ENCODE results near the gene THAP5.

The THAP5 gene, protein sequence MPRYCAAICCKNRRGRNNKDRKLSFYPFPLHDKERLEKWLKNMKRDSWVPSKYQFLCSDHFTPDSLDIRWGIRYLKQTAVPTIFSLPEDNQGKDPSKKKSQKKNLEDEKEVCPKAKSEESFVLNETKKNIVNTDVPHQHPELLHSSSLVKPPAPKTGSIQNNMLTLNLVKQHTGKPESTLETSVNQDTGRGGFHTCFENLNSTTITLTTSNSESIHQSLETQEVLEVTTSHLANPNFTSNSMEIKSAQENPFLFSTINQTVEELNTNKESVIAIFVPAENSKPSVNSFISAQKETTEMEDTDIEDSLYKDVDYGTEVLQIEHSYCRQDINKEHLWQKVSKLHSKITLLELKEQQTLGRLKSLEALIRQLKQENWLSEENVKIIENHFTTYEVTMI

GRCh38 chr7:108569381-108570145 lies at the start of gene THAP5, which contains the start of gene DNAJB9:
Gene THAP5 (minus strand): TSS chr7:108569706. CDS start chr7:108569569, 137 bp downstream.
Gene DNAJB9 (plus strand): TSS chr7:108569874. CDS start chr7:108571727, 1,853 bp downstream.
- TF ChIP-seq, protein P1, sequence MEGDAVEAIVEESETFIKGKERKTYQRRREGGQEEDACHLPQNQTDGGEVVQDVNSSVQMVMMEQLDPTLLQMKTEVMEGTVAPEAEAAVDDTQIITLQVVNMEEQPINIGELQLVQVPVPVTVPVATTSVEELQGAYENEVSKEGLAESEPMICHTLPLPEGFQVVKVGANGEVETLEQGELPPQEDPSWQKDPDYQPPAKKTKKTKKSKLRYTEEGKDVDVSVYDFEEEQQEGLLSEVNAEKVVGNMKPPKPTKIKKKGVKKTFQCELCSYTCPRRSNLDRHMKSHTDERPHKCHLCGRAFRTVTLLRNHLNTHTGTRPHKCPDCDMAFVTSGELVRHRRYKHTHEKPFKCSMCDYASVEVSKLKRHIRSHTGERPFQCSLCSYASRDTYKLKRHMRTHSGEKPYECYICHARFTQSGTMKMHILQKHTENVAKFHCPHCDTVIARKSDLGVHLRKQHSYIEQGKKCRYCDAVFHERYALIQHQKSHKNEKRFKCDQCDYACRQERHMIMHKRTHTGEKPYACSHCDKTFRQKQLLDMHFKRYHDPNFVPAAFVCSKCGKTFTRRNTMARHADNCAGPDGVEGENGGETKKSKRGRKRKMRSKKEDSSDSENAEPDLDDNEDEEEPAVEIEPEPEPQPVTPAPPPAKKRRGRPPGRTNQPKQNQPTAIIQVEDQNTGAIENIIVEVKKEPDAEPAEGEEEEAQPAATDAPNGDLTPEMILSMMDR (IDR thresholded peaks at IDR 0.05; ENCODE audit: control insufficient read depth, extremely low read depth, insufficient read depth) = no peak
- peak within 1 kb of the TSS; percentile 93 for H3K4me3 ChIP-seq (ENCODE audit: low read depth, low read length)
- DNase-seq (ENCODE audit: low read depth) = peak; percentile 99

DNA sequence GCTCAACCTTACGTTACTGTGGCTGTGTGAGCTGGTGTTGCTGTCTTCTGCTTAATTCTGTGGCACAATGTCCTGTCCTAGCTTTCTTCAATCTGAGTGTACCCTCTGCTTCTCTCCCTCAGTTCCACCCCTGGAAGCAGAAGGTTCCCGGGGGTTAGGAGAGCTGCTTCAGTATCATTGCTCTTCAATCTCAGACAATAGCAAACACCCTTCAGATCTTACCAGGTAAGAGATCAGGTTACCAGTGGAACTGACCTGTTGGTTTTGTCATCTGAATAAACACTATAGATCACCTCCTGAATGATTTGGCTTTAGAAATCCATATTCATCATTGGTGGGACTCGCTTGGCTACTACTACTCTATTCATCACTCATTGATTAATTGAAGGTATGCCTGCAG lies 48.5 kb upstream of the THAP5 start:
- TF ChIP-seq, protein P1 (IDR thresholded peaks at IDR 0.05; ENCODE audit: control insufficient read depth, extremely low read depth, insufficient read depth) = no peak
- DNase-seq (ENCODE audit: low read depth) = no peak
- no peak overlapping the region for H3K4me3 ChIP-seq (ENCODE audit: low read depth, low read length)

- TF ChIP-seq, protein P1 (IDR thresholded peaks at IDR 0.05; ENCODE audit: control insufficient read depth, extremely low read depth, insufficient read depth) = no peak
- no peak for DNase-seq (ENCODE audit: low read depth)
- no peak overlapping the region for H3K4me3 ChIP-seq (ENCODE audit: low read depth, low read length)
Observed at GRCh38 chr7:108614896-108615295, 45.4 kb upstream of the THAP5 start.

GRCh38 chr7:108613949-108614381 lies 44.5 kb upstream of the THAP5 start:
- no peak overlapping the region for H3K4me3 ChIP-seq (ENCODE audit: low read depth, low read length)
- TF ChIP-seq, protein P1 (IDR thresholded peaks at IDR 0.05; ENCODE audit: control insufficient read depth, extremely low read depth, insufficient read depth) = no peak
- peak; percentile 78 for DNase-seq (ENCODE audit: low read depth)

DNA sequence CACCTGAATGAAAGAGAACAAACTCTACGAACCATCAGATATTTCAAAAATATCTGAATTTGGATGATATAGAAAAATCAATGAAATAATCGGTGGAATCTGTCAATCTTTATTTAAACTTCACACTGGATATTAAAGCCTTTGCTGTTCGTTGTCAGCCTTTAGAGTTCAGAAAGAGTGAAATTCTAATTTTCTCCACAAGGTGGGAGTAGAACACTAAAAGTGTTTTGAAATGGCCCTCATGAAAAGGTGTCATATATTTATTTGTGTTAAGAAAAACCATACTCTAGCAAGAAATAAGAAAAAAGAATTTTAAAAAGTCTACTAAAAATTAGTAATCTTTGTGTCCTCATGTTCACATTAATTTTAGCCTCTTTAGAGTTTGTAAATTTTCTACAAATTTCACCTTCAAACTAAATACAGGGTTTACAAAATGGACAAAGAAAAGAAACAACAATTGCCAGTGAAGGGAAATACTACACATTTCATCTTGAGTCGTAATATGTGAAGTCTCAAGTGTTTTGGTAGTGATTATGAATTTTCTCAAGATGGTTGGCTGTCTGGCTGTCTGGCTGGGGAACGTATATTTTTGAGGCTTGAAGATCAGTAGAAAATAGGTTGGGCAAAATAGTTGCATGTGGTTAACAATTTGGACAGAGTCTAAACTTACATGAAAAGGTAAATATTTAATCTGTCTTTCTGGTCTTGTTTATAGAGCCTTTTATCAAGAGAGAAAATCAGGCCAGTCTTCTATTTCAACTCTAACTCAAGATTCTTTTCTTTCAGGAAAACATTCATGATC lies 43.8 kb upstream of the THAP5 start:
- H3K4me3 ChIP-seq (ENCODE audit: low read depth, low read length) = peak overlapping the region; percentile 17; the same call in 1 of the 2 replicates
- TF ChIP-seq, protein P1 (IDR thresholded peaks at IDR 0.05; ENCODE audit: control insufficient read depth, extremely low read depth, insufficient read depth) = peak; percentile 61
- peak; percentile 51 for DNase-seq (ENCODE audit: low read depth)

GRCh38 chr7:108611268-108611667 lies 41.8 kb upstream of the THAP5 start:
- no peak overlapping the region for H3K4me3 ChIP-seq (ENCODE audit: low read depth, low read length)
- peak; percentile 97 for DNase-seq (ENCODE audit: low read depth)
- TF ChIP-seq, protein P1 (IDR thresholded peaks at IDR 0.05; ENCODE audit: control insufficient read depth, extremely low read depth, insufficient read depth) = no peak
